HCT116 (cell line): Measurements from ENCODE around the gene SOX2. TPM values are rescaled to one million over a fixed set of nuclear protein-coding genes. Genes with fewer than 3 reads are reported as not detected.

Source experiments
- ATAC-seq: fragments of 200-7000 bp; cut with Tn5 transposase; 2 replicates; pipeline ENCODE4 v1.9.1; 2020; ENCODE audit warnings: mild to moderate bottlenecking, moderate library complexity
- BruUV-seq: library from RNA; stranded (reverse); fragments of 400-500 nt; replicated peaks from 2 replicates; lab custom pipeline; 2021; lab: Mats Ljungman, UMichigan
- CTCF ChIA-PET: fragments of 300-600 bp; sonication (Branson Sonifier 250); formaldehyde crosslinking; loops from one replicate; lab custom pipeline; 2021; ENCODE audit warnings: antibody characterized with exemption; lab: Charles Lee
- POLR2A ChIA-PET: fragments of 300-600, 350-600 bp; sonication (Branson Sonifier 250); formaldehyde crosslinking; loops from one replicate; lab custom pipeline; 2021; ENCODE audit warnings: antibody characterized with exemption; lab: Charles Lee
- RAD21 ChIA-PET, 2 experiments: fragments of 300-600 bp; sonication (Branson Sonifier 250); formaldehyde crosslinking; loops; one replicate each; lab custom pipeline; 2023; ENCODE audit warnings: low total read pairs in 2 of 2; ENCODE audit not compliant: uncharacterized antibody in 2 of 2, unreplicated experiment in 2 of 2, low non-redundant PET in 1 of 2; lab: Charles Lee
- DNase-seq: peaks from one replicate; pipeline ENCODE4 v3.0.0-alpha.2; 2010; ENCODE audit warnings: low read depth, low spot score
- H2AFZ ChIP-seq: fragments of 200-600 bp; shearing (Covaris generic), sonication (generic); 2 replicates; pipeline ENCODE4 v1.6.1; 2017; ENCODE audit warnings: low read depth, mixed run types, mixed read lengths, antibody characterized with exemption, low read length; ENCODE audit not compliant: poor library complexity, severe bottlenecking
- H3K27ac ChIP-seq: 2 replicates; pipeline ENCODE4 v1.5.1; 2012; ENCODE audit warnings: low read depth, low read length
- H3K27me3 ChIP-seq: fragments of 200-600 bp; sonication (generic); 2 replicates; pipeline ENCODE4 v1.6.1; 2016; ENCODE audit warnings: mixed run types, low read length, mixed read lengths; ENCODE audit not compliant: insufficient read depth
- H3K36me3 ChIP-seq, 2 experiments: fragments of 200-500 bp in 1 of 2; fragments of 200-600 bp in 1 of 2; sonication (Bioruptor generic) in 1 of 2; sonication (generic) in 1 of 2; 2 replicates each; pipeline versions ENCODE4 v1.5.1 to v1.6.1; 2014 to 2016; ENCODE audit warnings: low read length in 2 of 2, inconsistent platforms in 1 of 2, mixed read lengths in 1 of 2, mixed run types in 1 of 2; ENCODE audit not compliant: insufficient read depth in 2 of 2, control insufficient read depth in 1 of 2
- H3K4me1 ChIP-seq, 2 experiments: fragments of 200-600 bp in 1 of 2; sonication (generic) in 1 of 2; 2 replicates each; pipeline versions ENCODE4 v1.5.1 to v1.6.1; 2012 to 2017; ENCODE audit warnings: low read length in 2 of 2, inconsistent platforms in 1 of 2, mild to moderate bottlenecking in 1 of 2, mixed read lengths in 1 of 2, mixed run types in 1 of 2, moderate library complexity in 1 of 2; ENCODE audit not compliant: insufficient read depth in 2 of 2, control insufficient read depth in 1 of 2
- H3K4me2 ChIP-seq: fragments of 200-600 bp; sonication (generic); 2 replicates; pipeline ENCODE4 v1.6.1; 2017; ENCODE audit warnings: mixed run types, low read length, mixed read lengths
- H3K4me3 ChIP-seq, 2 experiments: fragments of 200-600 bp in 1 of 2; sonication (generic) in 1 of 2; replicated peaks in 1 of 2; 2 replicates each; pipeline ENCODE4 v1.5.1; 2011 to 2016; ENCODE audit warnings: low read length in 2 of 2, control low read depth in 1 of 2, low read depth in 1 of 2, mild to moderate bottlenecking in 1 of 2, mixed read lengths in 1 of 2, mixed run types in 1 of 2
- H3K79me2 ChIP-seq: fragments of 200-600 bp; sonication (generic); 2 replicates; pipeline ENCODE4 v1.6.1; 2017; ENCODE audit warnings: mild to moderate bottlenecking, mixed run types, low read length, moderate library complexity, mixed read lengths; ENCODE audit not compliant: insufficient read depth
- H3K9ac ChIP-seq: fragments of 200-600 bp; sonication (generic); 2 replicates; pipeline ENCODE4 v1.6.1; 2016; ENCODE audit warnings: low read length, mixed read lengths
- H3K9me2 ChIP-seq: fragments of 200-600 bp; sonication (generic), shearing (Covaris generic); 2 replicates; pipeline ENCODE4 v1.6.1; 2017; ENCODE audit warnings: mixed run types, mild to moderate bottlenecking, moderate library complexity; ENCODE audit not compliant: insufficient read depth
- H3K9me3 ChIP-seq, 2 experiments: fragments of 200-500 bp in 1 of 2; fragments of 200-600 bp in 1 of 2; sonication (Bioruptor generic) in 1 of 2; sonication (generic) in 1 of 2; 2 replicates each; pipeline ENCODE4 v1.6.1; 2014 to 2017; ENCODE audit warnings: low read length in 2 of 2, mixed read lengths in 2 of 2, inconsistent platforms in 1 of 2, low read depth in 1 of 2, mild to moderate bottlenecking in 1 of 2, mixed run types in 1 of 2, moderate library complexity in 1 of 2; ENCODE audit not compliant: control insufficient read depth in 1 of 2, insufficient read depth in 1 of 2
- H4K20me1 ChIP-seq: fragments of 200-600 bp; sonication (generic), shearing (Covaris generic); 2 replicates; pipeline ENCODE4 v1.6.1; 2017; ENCODE audit warnings: mixed run types, mild to moderate bottlenecking, moderate library complexity; ENCODE audit not compliant: insufficient read depth
- ELF1 ChIP-seq: IDR thresholded peaks from 2 replicates; pipeline ENCODE4 v1.6.1; 2012; ENCODE audit warnings: low read depth, borderline replicate concordance
- EZH2 ChIP-seq: fragments of 200-600 bp; sonication (generic); IDR thresholded peaks from 2 replicates; pipeline ENCODE4 v1.6.1; 2017; ENCODE audit warnings: antibody characterized with exemption, mixed run types
- JUND ChIP-seq: IDR thresholded peaks from 2 replicates; pipeline ENCODE4 v1.6.1; 2012
- POLR2AphosphoS5 ChIP-seq: IDR thresholded peaks from 2 replicates; pipeline ENCODE4 v1.6.1; 2011; ENCODE audit warnings: mild to moderate bottlenecking, low read depth, low read length, moderate library complexity
- SP1 ChIP-seq: IDR thresholded peaks from 2 replicates; pipeline ENCODE4 v1.6.1; 2012; ENCODE audit warnings: low read depth
- TCF7L2 ChIP-seq: IDR thresholded peaks from 2 replicates; pipeline ENCODE4 v1.7.0; 2011; ENCODE audit warnings: borderline replicate concordance, inconsistent platforms; ENCODE audit not compliant: insufficient read depth, insufficient read length; ENCODE audit errors: extremely low read depth
- ZNF274 ChIP-seq: fragments of 200-500 bp; sonication (Bioruptor generic); IDR thresholded peaks from 2 replicates; pipeline ENCODE4 v1.6.1; 2014; ENCODE audit warnings: mild to moderate bottlenecking, low read depth, low read length, inconsistent platforms
- intact Hi-C: fragments of 100-400 bp; cut with micrococcal nuclease; formaldehyde crosslinking; loops from 2 replicates; pipeline ENCODE4 v1.10.0; 2022
- total RNA-seq: library from RNA; stranded (reverse); gene quantifications from one replicate; pipeline ENCODE4 v1.2.1, GENCODE V29; 2021; ENCODE audit not compliant: unreplicated experiment
- TF ChIP-seq, protein P1 (sequence below): IDR thresholded peaks from 2 replicates; pipeline ENCODE4 v1.6.1; 2011; ENCODE audit warnings: mild to moderate bottlenecking, low read length, moderate library complexity; ENCODE audit not compliant: insufficient replicate concordance; ENCODE audit errors: extremely low read depth
- TF ChIP-seq, protein P2 (sequence below), 3 experiments: fragments of 200-600 bp in 1 of 3; sonication (generic) in 1 of 3; IDR thresholded peaks in 2 of 3; conservative IDR thresholded peaks in 1 of 3; 2 replicates each; pipeline ENCODE4 v1.5.1; 2012 to 2017; ENCODE audit warnings: low read depth in 2 of 3, low read length in 2 of 3, antibody characterized with exemption in 1 of 3, borderline replicate concordance in 1 of 3, control low read depth in 1 of 3, mild to moderate bottlenecking in 1 of 3, mixed read lengths in 1 of 3, mixed run types in 1 of 3, moderate library complexity in 1 of 3; ENCODE audit not compliant: insufficient read depth in 1 of 3

The SOX2 gene
- total RNA-seq, 1 experiment from 2014 or later: 0.15 TPM

DNA sequence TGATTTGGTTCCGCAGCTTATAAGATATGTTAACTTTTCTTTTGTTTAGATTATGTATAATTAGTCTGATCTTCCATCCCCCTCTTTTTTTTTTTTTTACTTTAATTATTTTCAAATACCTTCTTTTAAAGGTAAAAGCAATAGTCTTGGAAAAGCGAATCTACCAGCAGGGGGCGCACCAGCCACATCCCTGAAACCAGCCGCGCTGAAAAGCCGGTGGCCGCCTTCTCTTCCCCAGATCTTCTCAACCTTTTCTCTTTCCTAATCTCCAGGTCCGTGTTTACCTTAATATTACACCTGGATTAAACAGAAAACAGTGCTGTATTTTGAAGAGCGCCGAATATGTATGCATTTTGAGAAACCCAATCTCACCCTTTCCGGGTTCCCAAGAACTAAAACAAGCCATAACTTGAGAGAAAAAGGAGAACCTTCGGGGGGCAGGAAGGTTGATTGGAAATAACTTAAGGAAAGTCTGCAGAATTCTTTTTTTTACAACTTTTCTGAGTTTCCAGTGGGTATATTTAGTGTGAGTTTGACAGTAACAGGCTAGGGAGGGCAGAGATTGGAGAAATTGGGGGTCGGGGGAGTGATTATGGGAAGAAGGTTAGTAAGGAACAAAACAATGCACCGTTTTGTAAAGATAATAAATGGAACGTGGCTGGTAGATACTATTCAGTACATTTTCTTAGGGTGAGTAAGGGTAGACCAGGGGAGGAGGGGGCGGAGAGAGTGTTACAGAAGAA, 2.0 kb upstream of the SOX2 start (continued):
- TF ChIP-seq, protein P1, sequence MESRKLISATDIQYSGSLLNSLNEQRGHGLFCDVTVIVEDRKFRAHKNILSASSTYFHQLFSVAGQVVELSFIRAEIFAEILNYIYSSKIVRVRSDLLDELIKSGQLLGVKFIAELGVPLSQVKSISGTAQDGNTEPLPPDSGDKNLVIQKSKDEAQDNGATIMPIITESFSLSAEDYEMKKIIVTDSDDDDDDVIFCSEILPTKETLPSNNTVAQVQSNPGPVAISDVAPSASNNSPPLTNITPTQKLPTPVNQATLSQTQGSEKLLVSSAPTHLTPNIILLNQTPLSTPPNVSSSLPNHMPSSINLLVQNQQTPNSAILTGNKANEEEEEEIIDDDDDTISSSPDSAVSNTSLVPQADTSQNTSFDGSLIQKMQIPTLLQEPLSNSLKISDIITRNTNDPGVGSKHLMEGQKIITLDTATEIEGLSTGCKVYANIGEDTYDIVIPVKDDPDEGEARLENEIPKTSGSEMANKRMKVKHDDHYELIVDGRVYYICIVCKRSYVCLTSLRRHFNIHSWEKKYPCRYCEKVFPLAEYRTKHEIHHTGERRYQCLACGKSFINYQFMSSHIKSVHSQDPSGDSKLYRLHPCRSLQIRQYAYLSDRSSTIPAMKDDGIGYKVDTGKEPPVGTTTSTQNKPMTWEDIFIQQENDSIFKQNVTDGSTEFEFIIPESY: no peak
- TF ChIP-seq SP1: no peak

DNA sequence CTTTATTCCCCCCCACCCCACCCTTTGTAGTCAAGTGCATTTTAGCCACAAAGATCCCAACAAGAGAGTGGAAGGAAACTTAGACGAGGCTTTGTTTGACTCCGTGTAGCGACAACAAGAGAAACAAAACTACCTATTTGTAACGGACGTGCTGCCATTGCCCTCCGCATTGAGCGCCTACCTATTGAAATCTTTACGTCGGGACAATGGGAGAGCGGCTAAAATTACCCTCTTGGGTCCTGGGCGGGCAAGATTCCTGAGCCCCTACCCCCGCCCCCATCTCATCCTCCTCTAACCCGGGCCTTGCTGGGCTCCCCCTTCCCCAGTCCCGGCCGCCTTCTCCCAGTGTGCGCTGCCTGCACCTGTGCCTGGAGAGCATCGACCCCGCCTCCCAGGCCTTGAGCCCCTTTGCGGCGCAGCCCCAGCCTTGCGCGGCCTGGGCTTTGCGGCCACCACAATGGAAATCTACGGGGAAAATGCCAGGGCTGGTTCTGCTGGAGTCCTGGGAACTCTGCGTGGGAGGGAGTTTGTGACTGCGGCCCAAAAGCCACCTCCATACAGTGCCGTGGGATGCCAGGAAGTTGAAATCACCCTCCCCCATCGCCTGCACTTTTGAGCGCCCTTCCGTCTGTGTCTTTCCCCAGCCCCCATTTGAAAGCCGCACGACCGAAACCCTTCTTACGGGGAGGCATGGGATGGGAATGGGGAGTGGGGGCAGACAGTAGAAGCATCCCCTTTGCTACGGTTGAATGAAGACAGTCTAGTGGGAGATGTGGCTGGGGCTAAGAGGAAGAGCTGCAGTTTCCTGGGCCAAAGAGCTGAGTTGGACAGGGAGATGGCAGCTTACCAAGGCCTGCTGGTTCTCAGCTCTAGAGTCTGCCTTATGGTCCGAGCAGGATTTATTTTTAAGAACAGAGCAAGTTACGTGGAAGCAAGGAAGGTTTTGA, 1.1 kb upstream of the SOX2 start:
- no peak for DNase-seq
- no TSS peak for BruUV-seq
- RAD21 ChIA-PET: interaction anchor here in 1 of 2 experiments (0.8 kb wide), 1 partner anchor 8 kb away, joined by 4 read pairs; no protein-coding TSS in a partner anchor

More for the DNA sequence above, 1.1 kb upstream of the SOX2 start:
- Histone ChIP-seq H3K9me2 (no peaks in the 10 kb centered on the region), H2AFZ (peak overlapping the region; percentile 88), H3K4me3 (no peak overlapping the region), H4K20me1 (no peaks in the 10 kb centered on the region), H3K9ac (no peak overlapping the region), H3K27me3 (no peaks in the 10 kb centered on the region), H3K79me2 (no peaks in the 10 kb centered on the region), H3K36me3 (no peaks in the 10 kb centered on the region), H3K27ac (no peak overlapping the region; the same call in 1 of the 2 replicates), H3K4me2 (peak overlapping the region; percentile 73), H3K4me1 (peaks cover 11 to 16% of the 10 kb centered on the region in 2 experiments; a peak in 2 of 4 replicates), H3K9me3 (no peaks in the 10 kb centered on the region)
- intact Hi-C loops: no loop called here
- ChIA-PET POLR2A (interaction anchor here (0.6 kb wide), 1 partner anchor 654 kb away, joined by 3 read pairs; no protein-coding TSS in a partner anchor), CTCF (interaction anchor here (1.4 kb wide), 2 partner anchors 10 to 911 kb away, joined by 4 read pairs; no protein-coding TSS in a partner anchor)
- ATAC-seq: no peak
- TF ChIP-seq, protein P2, sequence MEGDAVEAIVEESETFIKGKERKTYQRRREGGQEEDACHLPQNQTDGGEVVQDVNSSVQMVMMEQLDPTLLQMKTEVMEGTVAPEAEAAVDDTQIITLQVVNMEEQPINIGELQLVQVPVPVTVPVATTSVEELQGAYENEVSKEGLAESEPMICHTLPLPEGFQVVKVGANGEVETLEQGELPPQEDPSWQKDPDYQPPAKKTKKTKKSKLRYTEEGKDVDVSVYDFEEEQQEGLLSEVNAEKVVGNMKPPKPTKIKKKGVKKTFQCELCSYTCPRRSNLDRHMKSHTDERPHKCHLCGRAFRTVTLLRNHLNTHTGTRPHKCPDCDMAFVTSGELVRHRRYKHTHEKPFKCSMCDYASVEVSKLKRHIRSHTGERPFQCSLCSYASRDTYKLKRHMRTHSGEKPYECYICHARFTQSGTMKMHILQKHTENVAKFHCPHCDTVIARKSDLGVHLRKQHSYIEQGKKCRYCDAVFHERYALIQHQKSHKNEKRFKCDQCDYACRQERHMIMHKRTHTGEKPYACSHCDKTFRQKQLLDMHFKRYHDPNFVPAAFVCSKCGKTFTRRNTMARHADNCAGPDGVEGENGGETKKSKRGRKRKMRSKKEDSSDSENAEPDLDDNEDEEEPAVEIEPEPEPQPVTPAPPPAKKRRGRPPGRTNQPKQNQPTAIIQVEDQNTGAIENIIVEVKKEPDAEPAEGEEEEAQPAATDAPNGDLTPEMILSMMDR (IDR thresholded peaks at IDR 0.05 in 2 of 3, conservative IDR thresholded peaks at IDR 0.05 in 1 of 3; ENCODE audit: borderline replicate concordance in 1 of 3, insufficient read depth in 1 of 3, low read depth in 2 of 3, low read length in 2 of 3): no peak
- TF ChIP-seq ELF1 (no peak), JUND (no peak), ZNF274 (no peak), POLR2AphosphoS5 (no peak), TCF7L2 (no peak), EZH2 (no peak)
